ENCODE results near the gene MRPL43.

Gene MRPL43

DNA sequence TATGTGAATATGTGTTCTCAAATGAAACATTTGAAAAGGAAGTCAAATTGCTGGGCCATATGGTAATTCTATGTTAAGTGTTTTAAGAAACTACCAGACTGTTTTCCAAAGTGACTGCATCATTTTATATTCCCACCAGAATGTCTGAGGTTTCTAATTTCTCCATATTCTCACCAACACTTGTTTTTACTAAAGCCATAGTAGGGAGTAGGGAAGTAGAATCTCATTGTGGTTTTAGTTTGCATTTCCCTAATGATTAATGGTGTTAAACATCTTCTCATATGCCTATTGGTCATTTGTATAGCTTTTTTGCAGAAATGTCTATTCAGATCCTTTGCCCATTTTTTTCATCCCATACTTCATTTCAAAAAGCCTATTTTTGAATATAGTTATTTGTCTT, 27.0 kb downstream of the MRPL43 start:
- DNase-seq = no peak

DNA sequence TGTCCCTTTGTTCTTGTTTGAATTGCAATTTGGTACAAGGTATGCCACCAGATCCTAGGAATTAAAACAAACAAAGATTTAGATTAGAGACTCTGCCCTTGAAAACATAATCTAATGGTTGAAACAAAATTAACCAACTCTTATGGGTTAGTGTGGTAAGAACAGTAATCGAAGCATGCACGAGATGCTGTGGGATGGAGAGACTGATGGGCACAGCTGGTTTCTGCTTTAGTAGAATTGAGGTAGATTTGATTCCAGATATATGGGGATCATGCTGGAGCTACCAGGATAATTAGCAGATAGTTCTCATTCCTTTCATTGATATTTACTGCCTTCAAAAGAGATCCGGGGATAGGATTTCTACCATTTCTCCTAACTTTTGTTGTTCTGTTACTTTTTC, 38.4 kb downstream of the MRPL43 start:
- DNase-seq = no peak

DNA sequence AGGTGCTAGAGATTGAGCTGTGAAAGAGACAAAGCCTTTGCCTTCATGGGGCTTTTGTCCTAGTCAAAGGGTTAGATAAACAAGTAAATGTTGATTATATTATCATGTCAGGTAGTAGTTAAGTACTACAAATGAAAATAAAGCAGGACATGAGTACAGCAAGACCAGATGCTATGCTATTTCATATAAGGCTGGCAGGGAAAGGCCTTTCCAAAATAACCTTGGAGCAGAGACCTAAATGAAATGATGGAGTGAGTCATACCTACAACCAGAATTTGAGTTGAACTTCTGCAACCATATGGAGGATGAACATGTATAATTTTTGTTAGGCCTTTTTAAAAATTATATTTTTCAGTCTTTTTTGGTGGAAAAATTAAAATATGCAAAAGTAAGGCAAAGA, 41.5 kb downstream of the MRPL43 start:
- no peak for DNase-seq

DNA sequence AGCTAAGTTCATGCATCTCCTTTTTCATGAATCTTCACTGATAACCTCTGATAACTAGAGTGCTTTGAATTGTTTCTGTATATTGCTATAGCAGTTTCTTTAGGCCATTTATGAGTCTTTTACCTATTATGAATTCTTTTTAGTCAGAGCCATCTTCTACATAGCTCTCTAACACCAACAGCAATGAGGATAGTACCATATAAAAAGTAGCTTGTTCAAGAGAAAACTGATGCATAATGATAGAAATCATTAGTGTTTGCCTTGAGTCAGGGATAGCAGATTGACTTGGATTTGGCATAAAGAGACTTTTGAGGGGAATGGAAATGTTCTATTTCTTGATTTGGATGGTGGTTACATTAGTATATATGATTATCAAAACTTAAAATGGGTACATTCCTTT, 43.8 kb downstream of the MRPL43 start:
- no peak for DNase-seq

DNA sequence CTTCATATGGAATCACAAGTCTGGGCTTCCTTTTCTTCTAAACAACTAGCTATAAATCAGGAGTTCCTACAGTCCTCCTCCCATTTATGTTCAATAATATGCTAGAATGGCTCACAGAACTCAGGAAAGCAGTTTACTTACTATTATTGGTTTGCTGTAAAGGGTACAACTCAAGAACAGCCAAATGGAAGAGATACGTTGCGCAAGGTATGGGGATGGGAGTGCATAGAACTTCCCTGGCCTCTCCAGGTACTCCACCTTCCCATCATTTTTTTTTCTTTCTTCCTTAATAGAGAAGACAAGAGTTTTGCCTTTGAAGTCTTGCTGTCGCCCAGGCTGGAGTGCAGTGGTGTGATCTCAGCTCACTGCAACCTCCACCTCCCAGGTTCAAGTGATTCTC, 45.1 kb downstream of the MRPL43 start:
- no peak for DNase-seq

DNA sequence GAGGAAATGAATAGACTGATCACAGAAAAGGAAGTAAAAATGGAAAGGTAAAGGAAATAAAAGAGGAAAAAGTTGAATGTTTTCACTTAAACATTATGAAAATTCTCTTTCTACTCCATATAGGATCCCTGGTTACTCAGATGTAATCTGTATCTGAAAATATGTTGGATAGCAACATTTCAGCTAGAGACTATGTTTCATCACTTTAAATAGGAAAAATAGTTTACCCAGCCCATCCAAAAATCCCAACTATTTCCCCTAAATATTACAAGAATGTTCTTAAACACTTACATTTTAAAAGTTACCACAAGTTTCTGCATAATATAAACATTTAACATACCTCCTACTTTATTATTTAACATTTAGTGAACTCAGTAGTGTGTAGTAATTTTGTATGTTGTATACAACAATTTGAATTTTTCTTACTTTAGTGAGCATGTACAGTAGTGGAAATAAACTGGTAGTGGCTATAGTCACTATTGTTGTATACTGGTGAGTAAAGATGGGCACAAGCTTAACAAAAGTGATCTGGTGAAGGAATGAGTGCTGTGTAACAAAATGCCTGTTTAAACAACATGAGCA, 47.4 kb downstream of the MRPL43 start:
- DNase-seq = no peak

Measured in NCI-H1436 (cell line).